Kidney epithelial cell (primary cell): Measurements from ENCODE around the gene SFRP2. TPM values are rescaled to one million over a fixed set of nuclear protein-coding genes. Genes with fewer than 3 reads are reported as not detected.

Experiments used
- DNase-seq: peaks from one replicate; pipeline ENCODE4 v3.0.0-alpha.2; 2010; ENCODE audit warnings: low read depth
- H3K27me3 ChIP-seq: 2 replicates; pipeline ENCODE4 v1.6.0; 2011; ENCODE audit warnings: low read length; ENCODE audit not compliant: control insufficient read depth, insufficient read depth
- H3K36me3 ChIP-seq: 2 replicates; pipeline ENCODE4 v1.5.1; 2011; ENCODE audit warnings: low read length; ENCODE audit not compliant: control insufficient read depth, insufficient read depth
- H3K4me3 ChIP-seq: 2 replicates; pipeline ENCODE4 v1.5.1; 2011; ENCODE audit warnings: low read depth, mild to moderate bottlenecking, control low read depth, low read length
- total RNA-seq: library from RNA; depleted of rRNA; stranded (reverse); fragments of >200 nt; gene quantifications from 2 replicates; pipeline ENCODE4 v1.2.3, GENCODE V29; 2015
- TF ChIP-seq, protein P1 (sequence below): IDR thresholded peaks from 2 replicates; pipeline ENCODE4 v1.5.1; 2011; ENCODE audit warnings: mild to moderate bottlenecking, moderate library complexity, low read length, control low read depth, inconsistent platforms; ENCODE audit not compliant: insufficient read depth, poor library complexity, severe bottlenecking

The SFRP2 gene
- total RNA-seq, 1 donor from 2014 or later = 1.5 TPM

DNA sequence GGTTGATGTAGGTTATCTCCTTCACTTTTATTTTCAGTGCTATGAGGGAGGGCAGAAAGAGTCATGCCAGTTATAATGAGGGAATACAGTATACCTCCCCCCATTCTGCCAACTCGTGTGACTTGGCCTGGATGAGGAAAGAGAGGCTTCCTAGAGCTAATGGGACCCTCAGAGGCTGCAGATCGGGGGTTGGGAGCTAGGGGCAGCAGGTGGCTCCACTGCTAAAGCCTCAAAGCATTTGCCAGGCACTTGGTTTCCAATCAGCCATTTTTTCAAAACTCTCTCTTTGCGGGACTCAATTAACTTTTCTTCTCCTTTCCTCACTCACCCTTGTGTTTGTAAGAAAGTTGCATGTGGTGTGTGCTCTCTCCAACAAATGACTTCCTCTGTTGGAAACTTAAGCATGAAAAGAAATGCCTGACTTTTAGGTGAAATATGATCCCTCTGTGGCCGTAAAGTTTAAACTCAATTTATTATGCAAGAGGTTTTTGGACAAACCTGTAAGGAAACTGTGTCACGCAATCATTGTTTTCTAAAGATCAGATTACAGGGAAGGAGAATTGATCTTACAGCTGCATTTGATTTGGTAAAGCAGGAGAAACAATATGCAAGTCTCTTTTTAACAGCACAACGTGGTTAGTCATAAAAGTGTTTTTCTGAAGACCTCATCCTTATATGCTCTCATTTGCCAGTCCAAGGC, 7.0 kb downstream of the SFRP2 start:
- no peak for DNase-seq
- H3K27me3 ChIP-seq = peaks cover 13% of the 10 kb centered on the region
- TF ChIP-seq, protein P1, sequence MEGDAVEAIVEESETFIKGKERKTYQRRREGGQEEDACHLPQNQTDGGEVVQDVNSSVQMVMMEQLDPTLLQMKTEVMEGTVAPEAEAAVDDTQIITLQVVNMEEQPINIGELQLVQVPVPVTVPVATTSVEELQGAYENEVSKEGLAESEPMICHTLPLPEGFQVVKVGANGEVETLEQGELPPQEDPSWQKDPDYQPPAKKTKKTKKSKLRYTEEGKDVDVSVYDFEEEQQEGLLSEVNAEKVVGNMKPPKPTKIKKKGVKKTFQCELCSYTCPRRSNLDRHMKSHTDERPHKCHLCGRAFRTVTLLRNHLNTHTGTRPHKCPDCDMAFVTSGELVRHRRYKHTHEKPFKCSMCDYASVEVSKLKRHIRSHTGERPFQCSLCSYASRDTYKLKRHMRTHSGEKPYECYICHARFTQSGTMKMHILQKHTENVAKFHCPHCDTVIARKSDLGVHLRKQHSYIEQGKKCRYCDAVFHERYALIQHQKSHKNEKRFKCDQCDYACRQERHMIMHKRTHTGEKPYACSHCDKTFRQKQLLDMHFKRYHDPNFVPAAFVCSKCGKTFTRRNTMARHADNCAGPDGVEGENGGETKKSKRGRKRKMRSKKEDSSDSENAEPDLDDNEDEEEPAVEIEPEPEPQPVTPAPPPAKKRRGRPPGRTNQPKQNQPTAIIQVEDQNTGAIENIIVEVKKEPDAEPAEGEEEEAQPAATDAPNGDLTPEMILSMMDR = no peak

DNA sequence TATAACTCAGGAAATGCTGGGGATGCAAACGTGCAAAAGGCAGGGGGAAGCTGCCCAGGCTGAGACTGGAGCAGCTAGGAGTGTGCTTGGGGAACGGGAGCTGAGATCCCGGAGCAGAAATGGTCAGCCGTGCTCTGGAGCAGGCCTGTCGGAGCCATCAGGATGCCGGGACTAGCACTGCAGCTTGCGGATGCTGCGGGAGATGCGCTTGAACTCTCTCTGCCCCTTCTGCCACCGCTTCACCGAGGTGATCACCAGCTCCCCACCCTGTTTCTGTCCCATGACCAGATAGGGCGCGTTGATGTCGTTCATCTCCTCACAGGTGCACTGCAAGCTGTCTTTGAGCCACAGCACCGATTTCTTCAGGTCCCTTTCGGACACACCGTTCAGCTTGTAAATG, 7.6 kb downstream of the SFRP2 start:
- Histone ChIP-seq H3K4me3 (no peak overlapping the region), H3K27me3 (peaks cover 10% of the 10 kb centered on the region), H3K36me3 (no peaks in the 10 kb centered on the region)
- DNase-seq = no peak
- TF ChIP-seq, protein P1 = no peak

More for the DNA sequence above, 7.0 kb downstream of the SFRP2 start:
- H3K4me3 ChIP-seq = no peak overlapping the region
- no peaks in the 10 kb centered on the region for H3K36me3 ChIP-seq

DNA sequence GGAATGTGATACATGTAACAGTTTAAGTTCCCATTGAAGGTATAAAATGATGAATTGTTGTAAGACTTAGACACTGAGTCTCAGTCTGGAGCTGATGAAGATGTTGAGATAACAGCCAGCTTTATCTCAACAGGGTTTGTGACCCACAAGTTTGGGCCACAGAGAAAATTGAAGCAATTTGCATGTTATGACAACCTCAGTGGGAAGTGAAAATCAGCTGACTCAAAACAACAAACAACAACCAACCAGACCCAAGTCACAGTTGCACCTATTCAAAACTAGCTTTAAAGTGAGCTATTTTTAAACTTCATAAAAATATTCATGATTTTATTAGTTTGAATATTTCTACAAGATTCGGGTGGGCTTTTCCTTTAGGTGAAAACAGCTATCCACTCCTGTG, 8.0 kb downstream of the SFRP2 start:
- Histone ChIP-seq H3K36me3 (no peaks in the 10 kb centered on the region), H3K27me3 (peaks cover 6% of the 10 kb centered on the region), H3K4me3 (no peak overlapping the region)
- DNase-seq = no peak
- TF ChIP-seq, protein P1 = no peak

DNA sequence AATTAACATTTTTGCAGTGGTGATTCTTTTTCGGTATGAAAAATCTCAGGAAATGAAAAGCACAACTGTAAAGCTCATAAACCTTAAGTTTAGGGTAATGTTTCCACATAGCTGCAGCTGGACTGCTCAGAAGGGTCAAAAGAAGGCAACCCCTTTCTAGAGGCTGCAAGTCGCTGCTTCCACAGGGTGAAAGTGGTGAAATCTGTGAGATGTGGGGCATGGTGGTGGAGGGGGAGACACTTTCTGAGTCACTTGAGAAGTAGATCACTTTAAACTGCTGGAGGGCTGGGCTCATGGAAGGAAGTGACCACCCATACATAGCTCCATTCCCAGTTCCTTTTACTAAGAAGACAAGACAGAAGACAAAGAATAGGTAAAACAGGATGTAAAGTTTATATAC, 8.7 kb downstream of the SFRP2 start:
- Histone ChIP-seq H3K36me3 (no peaks in the 10 kb centered on the region), H3K4me3 (no peak overlapping the region), H3K27me3 (peaks cover 6% of the 10 kb centered on the region)
- no peak for DNase-seq
- TF ChIP-seq, protein P1 = no peak

DNA sequence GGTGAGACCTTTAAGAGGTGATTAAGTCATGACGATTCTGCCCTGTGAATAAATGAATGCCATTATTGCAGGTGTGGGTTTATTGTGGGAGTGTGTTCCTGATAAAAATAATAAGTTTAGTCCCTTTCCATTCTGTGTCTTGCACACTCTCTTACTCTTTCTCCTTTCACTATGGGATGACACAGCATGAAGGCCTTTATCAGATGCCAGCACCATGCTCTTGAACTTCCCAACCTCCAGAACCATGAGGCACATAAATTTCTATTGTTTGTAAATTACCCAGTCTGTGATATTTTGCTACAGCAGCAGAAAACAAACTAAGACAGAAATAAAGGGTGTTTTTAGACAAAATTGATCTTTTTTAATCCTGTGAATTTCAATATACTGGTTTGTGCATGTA, 10.5 kb downstream of the SFRP2 start:
- Histone ChIP-seq H3K4me3 (no peak overlapping the region), H3K27me3 (no peaks in the 10 kb centered on the region), H3K36me3 (no peaks in the 10 kb centered on the region)
- DNase-seq = no peak
- TF ChIP-seq, protein P1 = no peak

DNA sequence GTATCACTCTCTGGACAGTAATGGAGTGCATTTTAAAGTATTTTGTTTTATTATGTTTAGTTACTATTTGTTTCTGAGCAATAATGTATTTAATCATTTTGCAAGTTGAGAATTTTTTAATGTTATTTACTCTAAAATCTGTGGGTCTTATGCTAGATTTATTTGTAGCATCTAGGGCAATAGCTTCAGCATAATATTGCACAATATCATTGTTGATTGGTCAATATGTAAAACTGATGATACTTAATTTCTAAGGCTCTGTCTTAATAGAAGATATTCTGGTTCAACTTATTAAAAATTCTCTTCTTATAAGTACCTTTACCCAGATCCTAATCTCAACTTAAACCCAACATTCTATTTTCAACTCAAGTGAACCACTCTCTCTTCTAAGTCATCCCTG, 11.5 kb downstream of the SFRP2 start:
- TF ChIP-seq, protein P1 = no peak

More for the DNA sequence above, 11.5 kb downstream of the SFRP2 start:
- H3K36me3 ChIP-seq = no peaks in the 10 kb centered on the region
- H3K4me3 ChIP-seq = no peak overlapping the region
- no peak for DNase-seq
- no peaks in the 10 kb centered on the region for H3K27me3 ChIP-seq
